Neural progenitor cell (in vitro differentiated cells): ENCODE data around the gene ATG13.

Experiments used
- CTCF ChIP-seq: fragments of 200-600 bp; sonication (generic); IDR thresholded peaks from 2 replicates; pipeline ENCODE4 v1.5.1; 2017; ENCODE audit warnings: antibody characterized with exemption, mild to moderate bottlenecking
- EZH2 ChIP-seq: fragments of 200-600 bp; sonication (generic); IDR thresholded peaks from 2 replicates; pipeline ENCODE4 v1.6.1; 2017; ENCODE audit warnings: antibody characterized with exemption, mild to moderate bottlenecking, moderate library complexity
- EZH2phosphoT487 ChIP-seq: fragments of 200-600 bp; sonication (generic); IDR thresholded peaks from 2 replicates; pipeline ENCODE4 v1.6.1; 2017; ENCODE audit warnings: antibody characterized with exemption

DNA sequence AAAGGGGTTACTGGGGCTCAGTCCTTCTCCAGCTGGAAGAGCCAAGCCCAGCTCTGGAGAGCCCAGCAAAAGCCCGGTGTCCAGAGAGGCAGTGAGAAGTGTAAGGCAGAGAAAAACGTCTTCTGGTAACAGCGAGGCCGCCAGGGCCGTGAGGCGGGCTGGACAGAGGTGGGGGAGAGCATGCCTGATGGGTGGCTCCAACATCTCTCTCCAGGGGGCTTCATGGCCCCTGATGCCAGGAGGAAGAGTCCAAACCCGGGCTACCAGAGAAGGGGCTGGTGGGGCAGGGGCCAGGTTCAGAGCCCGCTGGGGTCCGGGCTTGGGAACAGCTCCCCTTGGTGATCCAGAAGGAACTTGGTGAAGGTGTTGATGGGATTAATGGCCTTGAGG lies 61.4 kb downstream of the ATG13 start:
- TF ChIP-seq EZH2phosphoT487 = no peak
- no peak for TF ChIP-seq CTCF
- TF ChIP-seq EZH2 = no peak
